SU-DHL-6 (cell line): Measurements from ENCODE around the gene CACNB4.

Source experiments
- H2AFZ ChIP-seq: fragments of 200-600 bp; sonication (generic); 2 replicates; pipeline ENCODE4 v1.6.1; 2014; ENCODE audit warnings: low read depth, mild to moderate bottlenecking, moderate library complexity, mixed read lengths, antibody characterized with exemption, low read length; ENCODE audit not compliant: severe bottlenecking
- H3F3A ChIP-seq: fragments of 200-600 bp; shearing (Covaris generic); 2 replicates; pipeline ENCODE4 v1.6.0; 2016; ENCODE audit warnings: antibody characterized with exemption, mild to moderate bottlenecking; ENCODE audit not compliant: insufficient read depth
- H3K27ac ChIP-seq: fragments of 200-600 bp; sonication (generic); 2 replicates; pipeline ENCODE4 v1.5.1; 2016; ENCODE audit warnings: low read depth, mild to moderate bottlenecking, low read length, moderate library complexity, mixed read lengths
- H3K27me3 ChIP-seq: fragments of 200-600 bp; sonication (generic), shearing (Covaris generic); 2 replicates; pipeline ENCODE4 v1.6.0; 2014; ENCODE audit warnings: mild to moderate bottlenecking, low read length
- H3K36me3 ChIP-seq: fragments of 200-600 bp; sonication (generic); 2 replicates; pipeline ENCODE4 v1.6.1; 2014; ENCODE audit warnings: mild to moderate bottlenecking, low read length, mixed read lengths
- H3K4me2 ChIP-seq: fragments of 300-600, 200-600 bp; shearing (Covaris generic), sonication (generic); 2 replicates; pipeline ENCODE4 v1.6.0; 2014; ENCODE audit warnings: low read length, low read depth, mild to moderate bottlenecking; ENCODE audit not compliant: poor library complexity, severe bottlenecking
- H3K4me3 ChIP-seq: fragments of 200-600 bp; sonication (generic); 2 replicates; pipeline ENCODE4 v1.5.1; 2014; ENCODE audit warnings: antibody characterized with exemption, low read length, mild to moderate bottlenecking, mixed read lengths; ENCODE audit not compliant: insufficient read depth, poor library complexity, severe bottlenecking
- H3K79me2 ChIP-seq: fragments of 200-600 bp; sonication (generic); 2 replicates; pipeline ENCODE4 v1.6.1; 2014; ENCODE audit warnings: mild to moderate bottlenecking, low read length, moderate library complexity; ENCODE audit not compliant: insufficient read depth
- H3K9ac ChIP-seq: fragments of 200-600 bp; sonication (generic); 2 replicates; pipeline ENCODE4 v1.7.0; 2014; ENCODE audit warnings: mild to moderate bottlenecking, low read length
- H3K9me2 ChIP-seq: fragments of 200-600 bp; sonication (generic); replicated peaks from 2 replicates; pipeline ENCODE4 v1.6.1; 2014; ENCODE audit warnings: low read length; ENCODE audit not compliant: insufficient read depth
- H3K9me3 ChIP-seq: fragments of 200-600 bp; sonication (generic); 2 replicates; pipeline ENCODE4 v1.6.1; 2014; ENCODE audit warnings: low read length, mixed read lengths; ENCODE audit not compliant: insufficient read depth
- H4K20me1 ChIP-seq: fragments of 200-600 bp; sonication (generic); 2 replicates; pipeline ENCODE4 v1.6.1; 2014; ENCODE audit warnings: low read depth, mild to moderate bottlenecking, antibody characterized with exemption, low read length, moderate library complexity, mixed read lengths
- EZH2phosphoT487 ChIP-seq: fragments of 200-600 bp; sonication (generic), shearing (Covaris generic); conservative IDR thresholded peaks from 2 replicates; pipeline ENCODE4 v1.6.1; 2018; ENCODE audit warnings: mild to moderate bottlenecking, antibody characterized with exemption, low read length, moderate library complexity, mixed read lengths
- TF ChIP-seq, protein P1 (sequence below): fragments of 200-600 bp; sonication (generic); IDR thresholded peaks from one replicate; pipeline ENCODE4 v1.5.1; 2017; ENCODE audit warnings: antibody characterized with exemption, mild to moderate bottlenecking, low read length, moderate library complexity; ENCODE audit not compliant: insufficient read depth, poor library complexity, severe bottlenecking

CACNB4 gene

GRCh38 chr2:152038441-152038958 is 60.3 kb downstream of the CACNB4 start:
- no peaks in the 10 kb centered on the region for H3K9me3 ChIP-seq
- no peak overlapping the region for H2AFZ ChIP-seq
- no peak overlapping the region for H3K27ac ChIP-seq
- no peak for TF ChIP-seq EZH2phosphoT487
- TF ChIP-seq, protein P1, sequence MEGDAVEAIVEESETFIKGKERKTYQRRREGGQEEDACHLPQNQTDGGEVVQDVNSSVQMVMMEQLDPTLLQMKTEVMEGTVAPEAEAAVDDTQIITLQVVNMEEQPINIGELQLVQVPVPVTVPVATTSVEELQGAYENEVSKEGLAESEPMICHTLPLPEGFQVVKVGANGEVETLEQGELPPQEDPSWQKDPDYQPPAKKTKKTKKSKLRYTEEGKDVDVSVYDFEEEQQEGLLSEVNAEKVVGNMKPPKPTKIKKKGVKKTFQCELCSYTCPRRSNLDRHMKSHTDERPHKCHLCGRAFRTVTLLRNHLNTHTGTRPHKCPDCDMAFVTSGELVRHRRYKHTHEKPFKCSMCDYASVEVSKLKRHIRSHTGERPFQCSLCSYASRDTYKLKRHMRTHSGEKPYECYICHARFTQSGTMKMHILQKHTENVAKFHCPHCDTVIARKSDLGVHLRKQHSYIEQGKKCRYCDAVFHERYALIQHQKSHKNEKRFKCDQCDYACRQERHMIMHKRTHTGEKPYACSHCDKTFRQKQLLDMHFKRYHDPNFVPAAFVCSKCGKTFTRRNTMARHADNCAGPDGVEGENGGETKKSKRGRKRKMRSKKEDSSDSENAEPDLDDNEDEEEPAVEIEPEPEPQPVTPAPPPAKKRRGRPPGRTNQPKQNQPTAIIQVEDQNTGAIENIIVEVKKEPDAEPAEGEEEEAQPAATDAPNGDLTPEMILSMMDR: no peak
- no peaks in the 10 kb centered on the region for H3F3A ChIP-seq
- no peaks in the 10 kb centered on the region for H3K79me2 ChIP-seq
- no peak overlapping the region for H3K4me2 ChIP-seq
- H3K4me3 ChIP-seq: no peak overlapping the region
- H3K27me3 ChIP-seq: no peaks in the 10 kb centered on the region
- H3K36me3 ChIP-seq: no peaks in the 10 kb centered on the region
- no peaks in the 10 kb centered on the region for H3K9me2 ChIP-seq
- H4K20me1 ChIP-seq: no peaks in the 10 kb centered on the region
- no peak overlapping the region for H3K9ac ChIP-seq

DNA sequence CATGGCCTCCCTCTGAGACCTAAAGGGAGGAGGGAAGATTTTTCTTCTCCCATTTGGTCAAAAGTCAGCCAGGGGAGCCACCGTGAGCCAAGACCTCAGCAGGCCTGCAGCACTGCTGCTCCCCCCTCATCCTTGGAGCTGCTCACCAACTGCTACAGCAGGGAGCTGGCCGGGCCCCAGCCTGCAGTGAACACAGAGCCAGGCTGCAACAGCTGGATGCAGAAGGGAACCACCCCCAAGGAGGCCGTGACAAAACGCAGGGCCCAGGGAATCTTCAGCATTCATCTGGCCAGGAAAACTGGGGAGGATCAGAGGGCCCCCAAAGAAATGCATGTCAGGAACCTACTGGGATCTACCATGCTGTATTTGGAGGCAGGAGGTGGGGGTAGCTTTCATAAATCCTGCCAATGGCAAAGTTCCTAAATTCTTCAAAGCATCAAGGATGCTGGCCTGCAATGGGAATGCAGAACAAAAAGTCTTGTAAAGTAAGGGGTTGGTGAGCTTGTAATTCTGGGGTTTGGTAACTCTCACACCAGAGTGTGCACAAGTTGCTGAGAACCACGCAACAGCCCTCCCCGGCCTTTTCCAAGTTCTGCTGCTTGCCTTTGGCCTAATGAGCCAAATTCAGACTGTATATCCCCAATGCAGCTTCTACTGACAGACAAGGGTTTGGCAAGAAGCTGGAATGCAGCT is 61.0 kb downstream of the CACNB4 start:
- Histone ChIP-seq H3K79me2 (no peaks in the 10 kb centered on the region), H3K4me2 (no peak overlapping the region), H4K20me1 (no peaks in the 10 kb centered on the region), H3K9me2 (no peaks in the 10 kb centered on the region), H3K27me3 (no peaks in the 10 kb centered on the region), H3K27ac (no peak overlapping the region), H3F3A (no peaks in the 10 kb centered on the region), H3K36me3 (no peaks in the 10 kb centered on the region), H2AFZ (no peak overlapping the region), H3K4me3 (no peak overlapping the region), H3K9me3 (no peaks in the 10 kb centered on the region), H3K9ac (no peak overlapping the region)
- TF ChIP-seq, protein P1: no peak
- no peak for TF ChIP-seq EZH2phosphoT487

DNA sequence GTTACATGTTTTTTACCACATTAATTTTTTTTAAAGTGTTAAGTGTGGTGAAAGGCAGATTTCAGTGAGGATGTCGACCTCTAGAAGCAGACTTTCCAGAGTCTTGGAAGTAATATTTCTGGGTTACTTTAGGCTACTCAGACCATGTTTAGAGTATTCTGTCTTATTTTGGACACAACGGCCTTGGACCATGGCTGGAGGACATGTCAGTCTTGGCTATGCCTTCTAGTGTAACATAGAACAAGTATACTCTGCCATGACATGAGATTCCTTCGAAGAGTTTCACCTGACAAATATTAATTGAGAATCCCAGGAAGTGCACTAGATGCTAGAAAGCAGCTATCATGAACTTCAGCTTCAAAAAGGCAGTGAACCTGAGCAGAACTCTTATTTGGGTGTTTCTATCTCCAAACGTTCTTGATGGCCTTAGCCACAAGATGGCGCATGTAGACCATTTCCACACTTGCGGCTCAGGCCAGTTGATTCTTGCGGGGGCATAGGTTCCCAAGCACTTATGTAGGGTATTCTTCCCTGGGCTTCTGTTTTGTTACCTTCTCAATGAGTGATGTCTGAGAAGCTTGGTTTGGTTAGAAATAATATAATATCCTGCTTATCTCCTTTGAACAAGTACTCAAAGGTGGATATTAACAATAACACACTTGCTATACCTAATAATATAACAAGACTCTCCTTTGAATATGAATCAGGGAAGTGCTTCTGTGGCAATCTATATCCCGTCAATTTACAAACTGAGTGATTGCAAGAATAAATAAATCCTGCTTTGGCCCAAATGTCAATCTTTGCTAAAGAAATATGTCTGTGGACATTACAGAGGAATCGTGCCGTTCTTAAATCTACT is 62.0 kb downstream of the CACNB4 start:
- no peaks in the 10 kb centered on the region for H3K36me3 ChIP-seq
- no peaks in the 10 kb centered on the region for H3K27me3 ChIP-seq
- no peak for TF ChIP-seq EZH2phosphoT487
- TF ChIP-seq, protein P1: peak; percentile 70
- H3K27ac ChIP-seq: no peak overlapping the region
- H4K20me1 ChIP-seq: no peaks in the 10 kb centered on the region
- H3K4me2 ChIP-seq: no peak overlapping the region
- H2AFZ ChIP-seq: no peak overlapping the region
- no peaks in the 10 kb centered on the region for H3K79me2 ChIP-seq
- H3K9ac ChIP-seq: no peak overlapping the region
- H3F3A ChIP-seq: no peaks in the 10 kb centered on the region
- no peaks in the 10 kb centered on the region for H3K9me2 ChIP-seq
- no peaks in the 10 kb centered on the region for H3K9me3 ChIP-seq
- no peak overlapping the region for H3K4me3 ChIP-seq
